Dedifferentiated amniotic fluid mesenchymal stem cell (primary cell): ENCODE data around the gene HCN1.

ENCODE experiments used
- DNase-seq: peaks from one replicate; pipeline ENCODE4 v3.0.0-alpha.2; 2016; ENCODE audit errors: extremely low spot score

The HCN1 gene

GRCh38 chr5:45696206-45696836 is at the start of gene HCN1:
TSS of gene HCN1 (minus strand) at chr5:45696380.
- DNase-seq: no peak

GRCh38 chr5:45741110-45741509 is 44.9 kb upstream of the HCN1 start:
- no peak for DNase-seq

- DNase-seq: no peak
Measured at GRCh38 chr5:45737153-45737552, 41.0 kb upstream of the HCN1 start.

DNA sequence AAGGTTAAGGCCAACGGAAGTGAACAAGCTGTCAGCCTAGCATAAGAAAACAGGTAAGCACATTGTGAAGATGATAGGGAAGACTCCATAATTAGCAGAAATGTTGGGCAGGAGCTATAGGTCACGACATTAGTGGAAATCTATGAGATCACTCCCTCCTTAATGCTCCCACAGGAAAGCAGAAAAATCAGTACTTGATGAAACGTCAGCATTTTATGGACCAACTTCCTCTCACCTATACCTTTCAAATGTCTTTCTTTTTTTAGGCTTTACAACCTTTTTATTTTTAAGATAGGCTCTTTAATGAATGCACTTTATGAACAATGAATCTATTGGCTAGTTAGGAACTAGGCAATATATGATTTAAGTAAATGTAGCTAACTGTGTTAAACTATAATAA is 29.4 kb upstream of the HCN1 start:
- DNase-seq: no peak

- no peak for DNase-seq
Measured at GRCh38 chr5:45697201-45697600, 1.0 kb upstream of the HCN1 start.

DNA sequence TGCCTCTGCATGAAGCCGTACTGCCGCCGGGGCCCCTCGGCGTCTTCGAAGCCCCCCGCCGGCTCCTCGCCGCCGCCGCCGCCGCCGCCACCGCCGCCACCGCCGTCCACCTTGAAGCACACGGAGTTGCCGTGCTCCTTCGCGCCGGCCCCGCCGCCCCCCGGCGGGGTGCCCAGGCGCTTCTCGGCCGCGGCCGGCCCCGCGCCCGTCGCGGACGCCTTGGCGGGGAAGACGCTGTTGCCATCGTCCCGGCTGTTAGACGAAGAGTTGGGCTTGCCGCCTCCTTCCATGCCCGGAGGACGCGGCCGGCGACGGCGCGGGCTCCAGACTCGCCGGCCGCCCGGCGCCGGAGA is 400 bp downstream of the HCN1 start:
- no peak for DNase-seq

DNA sequence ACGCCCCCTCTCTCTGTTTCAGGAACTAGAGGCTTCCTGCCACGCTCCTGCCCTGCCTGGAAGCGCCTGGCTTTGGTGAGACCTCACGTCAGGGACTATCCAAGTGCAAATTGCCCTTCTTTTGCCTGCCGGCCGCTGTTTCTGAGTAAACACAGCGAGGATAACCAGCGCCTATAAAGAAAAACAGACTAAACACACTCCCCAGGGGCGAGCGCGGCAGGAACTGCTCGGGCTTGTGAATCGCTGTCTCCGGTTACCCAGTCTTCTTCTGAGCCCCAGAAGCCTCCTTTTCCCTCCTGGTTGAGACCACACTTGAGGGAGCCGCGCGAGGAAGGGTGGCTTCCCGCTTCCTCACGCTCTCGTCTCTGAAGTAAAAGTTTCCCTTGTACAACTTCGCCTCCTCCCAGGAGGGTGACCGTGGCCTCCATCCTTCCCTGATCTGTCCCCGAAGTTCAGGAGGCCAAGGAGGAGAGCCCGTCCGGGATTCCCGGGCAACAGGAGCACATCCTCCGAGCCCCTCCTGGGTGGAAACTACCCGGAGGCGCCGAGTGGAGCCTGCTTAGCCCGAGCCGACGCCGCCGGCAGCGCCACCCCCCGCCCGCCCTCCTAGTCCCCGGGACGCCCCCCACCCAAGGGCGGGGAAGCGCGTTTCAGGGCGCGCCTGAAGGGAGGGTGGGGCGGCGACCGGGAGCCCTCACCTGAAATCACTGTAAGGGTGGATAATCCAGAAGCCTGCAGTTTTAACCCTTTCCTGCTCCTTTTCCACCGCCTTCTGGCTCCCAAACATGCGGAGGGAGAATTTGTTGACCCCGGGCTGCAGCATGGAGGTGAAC is 993 bp downstream of the HCN1 start:
- DNase-seq: no peak

GRCh38 chr5:45694255-45694814 is 1.8 kb downstream of the HCN1 start:
- no peak for DNase-seq

GRCh38 chr5:45692481-45692880 is 3.7 kb downstream of the HCN1 start:
- DNase-seq: no peak

- no peak for DNase-seq
Measured at GRCh38 chr5:45691656-45692055, 4.5 kb downstream of the HCN1 start.

DNA sequence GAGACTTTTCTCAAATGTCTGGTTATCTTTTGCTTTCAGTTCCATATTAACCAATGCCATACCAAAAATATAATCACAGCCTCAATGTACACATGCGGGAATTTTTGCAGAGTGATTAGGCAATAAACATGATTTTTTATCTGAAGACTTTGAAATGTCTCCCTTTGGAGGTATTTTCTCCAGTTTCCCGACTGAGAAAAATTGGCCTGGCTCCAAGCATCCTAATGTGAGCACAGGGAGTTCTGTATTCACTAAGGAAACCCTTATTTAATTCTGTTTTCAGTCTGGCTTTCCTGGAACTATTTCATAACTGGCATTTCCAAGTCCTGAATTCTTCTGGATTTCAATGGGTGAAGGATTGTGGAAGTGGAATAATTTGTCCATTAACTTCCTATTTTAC is 8.5 kb downstream of the HCN1 start:
- DNase-seq: no peak

- no peak for DNase-seq
Measured at GRCh38 chr5:45686620-45687019, 9.6 kb downstream of the HCN1 start.

GRCh38 chr5:45684118-45684517 is 12.1 kb downstream of the HCN1 start:
- no peak for DNase-seq

GRCh38 chr5:45680950-45681349 is 15.2 kb downstream of the HCN1 start:
- no peak for DNase-seq

DNA sequence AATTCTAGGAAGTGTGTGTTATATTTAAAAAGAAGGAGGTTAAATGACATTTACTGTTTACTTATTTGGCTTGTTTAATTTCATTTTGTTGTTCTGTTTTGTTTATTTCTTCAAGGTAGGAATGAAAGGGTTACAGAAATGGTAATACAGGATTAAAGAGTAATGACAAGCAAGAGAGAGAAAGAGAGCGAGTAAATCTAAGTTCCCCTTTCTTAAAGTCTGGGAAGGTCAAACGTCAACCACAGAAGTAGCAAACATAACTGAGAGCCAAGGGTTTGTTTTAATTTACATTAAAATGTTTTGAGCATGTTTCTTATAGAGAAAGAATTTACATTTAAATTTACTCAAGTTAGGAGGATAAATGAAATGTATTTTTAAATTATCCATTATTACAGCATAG is 18.7 kb downstream of the HCN1 start:
- DNase-seq: no peak

GRCh38 chr5:45672271-45672670 is 23.9 kb downstream of the HCN1 start:
- no peak for DNase-seq

GRCh38 chr5:45648744-45649143 is 47.4 kb downstream of the HCN1 start:
- DNase-seq: no peak

DNA sequence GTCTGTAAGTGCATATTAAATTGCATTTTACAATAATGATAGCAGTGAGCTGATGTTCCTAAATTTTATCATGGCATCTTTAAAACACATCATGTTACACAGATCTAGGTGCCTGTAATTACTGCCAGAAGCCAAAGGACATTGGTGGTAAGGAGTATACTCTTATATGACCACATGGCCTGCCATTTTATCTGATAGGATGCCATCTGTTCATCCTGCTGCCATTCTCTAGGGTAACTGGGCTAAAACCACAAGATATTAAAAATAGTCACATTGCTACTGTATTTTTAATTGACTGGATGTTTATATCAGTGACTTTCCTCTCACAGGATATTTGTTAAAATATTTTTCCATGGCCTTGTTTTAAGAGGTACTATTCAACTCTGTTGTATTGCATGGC is 53.1 kb downstream of the HCN1 start:
- no peak for DNase-seq

DNA sequence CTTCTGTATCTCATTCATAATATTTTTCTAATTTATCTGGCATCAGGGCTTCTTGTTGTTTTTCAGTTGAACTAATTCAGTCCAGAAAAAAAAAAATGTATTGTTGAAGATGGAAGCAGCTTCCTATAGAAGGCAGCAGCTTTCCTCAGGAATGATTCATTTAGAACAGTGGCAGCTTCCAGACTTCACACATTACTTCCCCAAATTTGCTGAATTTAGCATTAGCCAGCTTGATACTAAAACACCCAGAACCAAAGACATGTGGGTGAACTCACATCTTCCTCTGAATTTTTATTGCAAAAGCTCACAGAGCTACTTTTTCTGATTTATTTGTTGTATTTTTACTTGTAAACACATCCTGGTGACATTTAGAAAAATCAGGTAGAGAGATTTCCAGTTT is 53.8 kb downstream of the HCN1 start:
- DNase-seq: no peak

GRCh38 chr5:45639040-45639439 is 57.1 kb downstream of the HCN1 start:
- no peak for DNase-seq

DNA sequence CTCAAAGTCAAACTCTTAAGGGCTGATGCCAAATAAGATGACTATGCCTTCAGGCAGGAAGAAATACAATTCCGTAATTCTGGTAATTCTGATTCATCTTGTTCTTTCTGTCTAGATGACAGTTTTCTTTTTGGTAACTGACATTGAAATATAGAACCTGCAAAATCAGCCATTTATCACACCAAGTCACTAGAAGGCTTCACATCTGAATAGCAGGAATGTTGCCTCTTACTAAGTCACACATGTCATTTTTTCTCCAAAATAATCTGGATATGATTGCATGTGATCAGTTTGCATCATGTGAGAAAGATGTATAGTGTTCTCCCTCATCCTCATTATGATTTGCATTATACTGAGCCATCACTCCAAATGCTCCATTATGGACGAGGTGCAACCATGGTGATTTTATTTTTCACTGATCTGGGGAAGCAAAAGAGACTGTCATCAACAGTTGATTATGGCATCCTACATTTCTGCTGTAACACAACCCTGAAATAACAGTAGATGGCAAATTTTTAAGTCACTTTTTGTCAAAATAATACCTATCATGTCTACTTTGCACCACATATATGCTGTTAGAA is 69.0 kb downstream of the HCN1 start:
- no peak for DNase-seq

DNA sequence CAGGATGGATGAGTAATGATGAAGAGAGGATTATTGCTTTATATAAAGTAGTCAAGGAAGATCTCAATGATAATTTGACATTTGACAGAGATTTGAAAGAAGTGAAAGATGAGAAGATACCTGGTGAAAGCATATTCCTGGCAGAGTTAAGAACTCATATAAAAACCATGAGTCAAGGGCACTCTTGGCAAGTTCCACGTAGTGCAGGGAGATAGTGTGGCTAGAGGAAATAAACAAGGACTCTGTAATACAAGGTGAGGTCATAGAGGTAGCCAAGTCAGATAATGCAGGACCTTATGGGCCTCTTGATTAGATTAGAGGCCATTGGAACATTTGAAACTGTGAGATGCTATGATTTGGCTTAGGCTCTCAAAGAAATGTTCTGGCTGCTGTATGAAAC is 72.3 kb downstream of the HCN1 start:
- DNase-seq: no peak

DNA sequence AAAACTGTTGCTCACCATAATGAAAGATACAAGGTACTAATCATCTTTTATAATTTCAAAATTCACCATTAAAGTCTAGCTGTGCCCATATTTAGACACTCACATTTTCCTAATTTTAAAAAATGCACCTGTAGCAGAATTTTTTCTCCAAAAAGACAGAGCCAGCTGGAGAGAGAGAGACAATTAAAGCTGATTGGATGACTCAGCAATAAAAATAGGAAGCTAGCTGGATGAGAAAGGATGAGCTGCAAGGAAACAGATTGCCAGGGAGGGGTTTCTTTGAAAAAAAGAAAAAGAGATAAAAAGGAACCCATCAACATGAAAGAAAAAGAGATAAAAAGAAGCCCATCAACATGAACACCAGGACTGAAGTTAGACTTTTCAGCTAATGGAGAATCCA is 73.8 kb downstream of the HCN1 start:
- DNase-seq: no peak
